GM12874 (cell line): Measurements from ENCODE around the gene LARGE1.

Source experiments
- CTCF ChIP-seq: IDR thresholded peaks from 2 replicates; pipeline ENCODE4 v1.5.1; 2011; ENCODE audit warnings: low read depth, mild to moderate bottlenecking, control low read depth, low read length, moderate library complexity; ENCODE audit not compliant: insufficient read depth

LARGE1 gene

GRCh38 chr22:33477120-33478111 lies 442.9 kb downstream of the LARGE1 start:
- TF ChIP-seq CTCF = no peak

GRCh38 chr22:33476716-33477115 lies 443.6 kb downstream of the LARGE1 start:
- TF ChIP-seq CTCF = no peak

GRCh38 chr22:33476206-33476605 lies 444.1 kb downstream of the LARGE1 start:
- TF ChIP-seq CTCF = no peak

GRCh38 chr22:33474587-33474986 lies 445.7 kb downstream of the LARGE1 start:
- no peak for TF ChIP-seq CTCF

GRCh38 chr22:33472462-33473344 lies 447.6 kb downstream of the LARGE1 start:
- no peak for TF ChIP-seq CTCF

GRCh38 chr22:33470456-33470855 lies 449.8 kb downstream of the LARGE1 start:
- TF ChIP-seq CTCF = no peak

- no peak for TF ChIP-seq CTCF
These were observed 452.6 kb downstream of the LARGE1 start for GRCh38 chr22:33467620-33468095.
